Vagina (tissue), 2 donors: ENCODE results near the gene NPAS3.

Experiments used
- CTCF ChIP-seq, 3 experiments: fragments of 450-650 bp in 2 of 3; fragments of 200-600 bp in 1 of 3; sonication (generic) in 1 of 3; IDR thresholded peaks; one replicate each; pipeline ENCODE4 v1.5.1; 2017 to 2019; ENCODE audit warnings: antibody characterized with exemption in 3 of 3, mild to moderate bottlenecking in 2 of 3, moderate library complexity in 2 of 3
- POLR2A ChIP-seq, 2 donors: fragments of 450-650 bp; IDR thresholded peaks; one replicate each; pipeline ENCODE4 v1.6.1; 2017; ENCODE audit warnings: antibody characterized with exemption in 2 of 2, mild to moderate bottlenecking in 2 of 2, moderate library complexity in 2 of 2
- POLR2AphosphoS5 ChIP-seq, 2 donors: sonication (generic); formaldehyde crosslinking; IDR thresholded peaks; one replicate each; pipeline ENCODE4 v1.9.0; 2017; ENCODE audit warnings: antibody characterized with exemption in 2 of 2, mild to moderate bottlenecking in 2 of 2, low read depth in 1 of 2; ENCODE audit not compliant: insufficient read depth in 1 of 2

GRCh38 chr14:33081259-33081658 lies 142.6 kb downstream of the NPAS3 start:
- TF ChIP-seq CTCF (IDR thresholded peaks at IDR 0.05) (no peak), POLR2A (IDR thresholded peaks at IDR 0.05) (no peak), POLR2AphosphoS5 (IDR thresholded peaks at IDR 0.05; ENCODE audit: insufficient read depth in 1 of 2, low read depth in 1 of 2) (no peak)
